ENCODE results near the gene UTY. TPM values are rescaled to one million over a fixed set of nuclear protein-coding genes. Genes with fewer than 3 reads are reported as not detected.

UTY gene
- total RNA-seq, 1 experiment from 2014 or later = not detected

GRCh38 chrY:13474997-13475396, 4.8 kb downstream of the UTY start:
- TF ChIP-seq CTCF (conservative IDR thresholded peaks at IDR 0.05) = no peak
- H3K36me3 Mint-ChIP-seq (ENCODE audit: insufficient read depth in 1 of 3, low read depth in 3 of 3) = no peaks in the 10 kb centered on the region
- no peaks in the 10 kb centered on the region for H3K23me2 ChIP-seq (ENCODE audit: insufficient read length, low read depth, low read length, poor library complexity, severe bottlenecking)
- H3K9ac ChIP-seq (ENCODE audit: extremely low read depth, insufficient read length, low read length) = no peak overlapping the region
- no peak overlapping the region for H2BK120ac ChIP-seq (ENCODE audit: low read depth, low read length, poor library complexity, severe bottlenecking)
- no CpG with 5 or more reads among the region's 2 CpGs for WGBS (ENCODE audit: extremely low coverage, insufficient read length, low lambda C conversion rate)
- H3K9me3 Mint-ChIP-seq = no peaks in the 10 kb centered on the region
- H3K23ac ChIP-seq (ENCODE audit: insufficient read length, low read depth, low read length) = no peak overlapping the region
- H3K4me3 Mint-ChIP-seq = no peak overlapping the region
- H2BK12ac ChIP-seq (ENCODE audit: insufficient read length, low read depth, low read length) = no peak overlapping the region
- H2AFZ ChIP-seq (ENCODE audit: low read length) = no peak overlapping the region
- no peak overlapping the region for H2AK5ac ChIP-seq (ENCODE audit: insufficient read length, low read length)
- no peak overlapping the region for H2BK20ac ChIP-seq (ENCODE audit: low read depth, low read length, poor library complexity, severe bottlenecking)
- H3K27ac ChIP-seq (ENCODE audit: insufficient read length, low read depth, low read length) = no peak overlapping the region
- H3K14ac ChIP-seq (ENCODE audit: insufficient read depth, low read length) = no peak overlapping the region
- H3K79me1 ChIP-seq (ENCODE audit: insufficient read depth, low read depth, low read length, poor library complexity, severe bottlenecking) = no peaks in the 10 kb centered on the region
- no peak overlapping the region for H4K91ac ChIP-seq (ENCODE audit: insufficient read length, low read depth, low read length)
- H4K5ac ChIP-seq (ENCODE audit: insufficient read length, low read depth, low read length) = no peak overlapping the region
- H4K20me1 ChIP-seq (ENCODE audit: control insufficient read depth, insufficient read depth, insufficient read length) = no peaks in the 10 kb centered on the region
- H3K27me3 ChIP-seq (ENCODE audit: insufficient read depth, low read length) = no peaks in the 10 kb centered on the region
- H3K56ac ChIP-seq (ENCODE audit: insufficient read length, low read depth, low read length) = no peak overlapping the region
- no peak overlapping the region for H3K18ac ChIP-seq (ENCODE audit: insufficient read length, low read depth, low read length)
- DNase-seq = no peak
- no peak overlapping the region for H3K4ac ChIP-seq (ENCODE audit: low read depth, low read length)
- no peak overlapping the region for H2BK15ac ChIP-seq (ENCODE audit: low read depth, low read length)
- no peak overlapping the region for H3K4me2 ChIP-seq (ENCODE audit: insufficient read depth, insufficient read length, low read length)
- H3K9me3 ChIP-seq (ENCODE audit: control insufficient read depth, low read depth, low read length) = no peaks in the 10 kb centered on the region
- no peaks in the 10 kb centered on the region for H3K27me3 Mint-ChIP-seq (ENCODE audit: low read depth)
- no peaks in the 10 kb centered on the region for H3K79me2 ChIP-seq (ENCODE audit: insufficient read depth, low read length)
- H4K8ac ChIP-seq (replicated peaks; ENCODE audit: insufficient read length, low read depth, low read length) = no peak overlapping the region
- no peak overlapping the region for H2BK5ac ChIP-seq (ENCODE audit: insufficient read length, low read length)
- H3T11ph ChIP-seq (ENCODE audit: low read length) = no peak overlapping the region
- H3K27ac Mint-ChIP-seq = no peak overlapping the region
- no peaks in the 10 kb centered on the region for H3K4me1 Mint-ChIP-seq
- no peaks in the 10 kb centered on the region for H3K4me1 ChIP-seq (ENCODE audit: insufficient read depth, low read length)
